CD4-positive, alpha-beta T cell (primary cell): ENCODE data around the gene ALDH1A1. TPM values are rescaled to one million over a fixed set of nuclear protein-coding genes. Genes with fewer than 3 reads are reported as not detected.

Source experiments
- ATAC-seq: fragments of 200-7000 bp; cut with Tn5 transposase; one replicate; pipeline ENCODE4 v1.10.0; 2022; ENCODE audit warnings: mild to moderate bottlenecking; ENCODE audit not compliant: poor library complexity
- CTCF ChIA-PET: fragments of 350-600 bp; sonication (Branson Sonifier 250); formaldehyde crosslinking; loops from one replicate; lab custom pipeline; 2021; ENCODE audit warnings: antibody characterized with exemption, inconsistent platforms; lab: Charles Lee
- POLR2A ChIA-PET: fragments of 350-600 bp; sonication (Branson Sonifier 250); formaldehyde crosslinking; loops from one replicate; lab custom pipeline; 2021; ENCODE audit warnings: antibody characterized with exemption, inconsistent platforms; lab: Charles Lee
- DNase-seq, 14 experiments: peaks; one replicate each; pipeline ENCODE4 v3.0.0-alpha.2; 2013 to 2020; ENCODE audit warnings: mixed read lengths in 2 of 14
- H3K27ac ChIP-seq, 2 donors: one replicate each; pipeline versions ENCODE4 v1.5.1 to v1.7.0; 2013; ENCODE audit warnings: low read length in 2 of 2, low read depth in 1 of 2, mild to moderate bottlenecking in 1 of 2
- H3K27me3 ChIP-seq, 2 experiments: 1 replicate in 1 of 2; 2 replicates in 1 of 2; pipeline versions ENCODE4 v1.6.1 to v1.7.0; 2013; ENCODE audit warnings: low read length in 2 of 2, control low read depth in 1 of 2, mild to moderate bottlenecking in 1 of 2, moderate library complexity in 1 of 2; ENCODE audit not compliant: insufficient read depth in 2 of 2, control insufficient read depth in 1 of 2
- H3K36me3 ChIP-seq: one replicate; pipeline ENCODE4 v1.6.1; 2013; ENCODE audit warnings: low read length, control low read depth; ENCODE audit not compliant: insufficient read depth
- H3K4me1 ChIP-seq: one replicate; pipeline ENCODE4 v1.6.1; 2013; ENCODE audit warnings: low read length, control low read depth; ENCODE audit not compliant: insufficient read depth
- H3K4me3 ChIP-seq: one replicate; pipeline ENCODE4 v1.5.1; 2013; ENCODE audit warnings: mild to moderate bottlenecking, low read length, moderate library complexity
- H3K9me3 ChIP-seq, 2 experiments: 1 replicate in 1 of 2; 2 replicates in 1 of 2; pipeline versions ENCODE4 v1.6.1 to v1.7.0; 2013; ENCODE audit warnings: low read length in 2 of 2, mild to moderate bottlenecking in 2 of 2, control low read depth in 1 of 2, moderate library complexity in 1 of 2; ENCODE audit not compliant: control insufficient read depth in 1 of 2, insufficient read depth in 1 of 2
- H3K27ac Mint-ChIP-seq: one replicate; pipeline ENCODE4 v1.8.0; 2020; ENCODE audit warnings: mixed read lengths
- H3K27me3 Mint-ChIP-seq: one replicate; pipeline ENCODE4 v1.8.0; 2021; ENCODE audit warnings: mixed read lengths
- H3K36me3 Mint-ChIP-seq: one replicate; pipeline ENCODE4 v1.8.0; 2021; ENCODE audit warnings: low read depth, mixed read lengths
- H3K4me1 Mint-ChIP-seq: one replicate; pipeline ENCODE4 v1.8.0; 2021; ENCODE audit warnings: low read depth, mixed read lengths
- H3K4me3 Mint-ChIP-seq: one replicate; pipeline ENCODE4 v1.8.0; 2020; ENCODE audit warnings: mild to moderate bottlenecking, mixed read lengths
- H3K9me3 Mint-ChIP-seq: one replicate; pipeline ENCODE4 v1.8.0; 2020; ENCODE audit warnings: mixed read lengths
- intact Hi-C, 2 experiments: fragments of 100-400 bp; cut with DNase I in 1 of 2; cut with micrococcal nuclease in 1 of 2; formaldehyde crosslinking; loops; one replicate each; pipeline versions ENCODE4 v1.15.1 to v1.9.0; 2023 to 2025; cut with DNase I, micrococcal nuclease
- total RNA-seq, 174 experiments: library from RNA in 2 of 174; stranded (reverse) in 2 of 174; gene quantifications; one replicate each; pipeline ENCODE4 v1.2.3 and lab custom pipeline; 2021 to 2026
- TF ChIP-seq, protein P1 (sequence below): fragments of 200-600 bp; IDR thresholded peaks from one replicate; pipeline ENCODE4 v1.8.0; 2022; ENCODE audit warnings: antibody characterized with exemption, mild to moderate bottlenecking

Gene ALDH1A1
- total RNA-seq, 2 experiments from 2014 or later = 0.39 TPM; not detected in 1

DNA sequence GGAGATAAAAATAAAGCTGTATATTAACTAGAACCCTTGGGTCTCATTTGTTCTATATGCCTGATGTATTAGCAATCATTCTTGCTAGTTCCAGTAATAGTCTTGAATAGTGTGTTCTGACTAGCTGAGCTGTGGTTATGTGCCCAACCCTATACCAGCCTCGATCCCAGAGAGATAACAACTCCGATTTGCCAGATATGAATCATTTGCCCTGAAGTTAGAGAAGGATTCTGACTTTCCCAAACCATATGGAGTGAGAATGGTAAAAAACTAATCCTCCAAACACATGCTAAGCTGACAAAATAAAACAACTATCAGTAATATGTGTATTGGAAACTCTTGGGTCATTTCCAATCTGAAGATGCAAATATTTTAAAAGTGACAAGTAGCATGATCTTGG lies 64.8 kb downstream of the ALDH1A1 start:
- ATAC-seq (no peak), DNase-seq (no peak)
- Histone ChIP-seq H3K9me3 (no peaks in the 10 kb centered on the region), H3K4me1 (no peaks in the 10 kb centered on the region), H3K4me3 (no peak overlapping the region), H3K27ac (no peak overlapping the region), H3K27me3 (no peaks in the 10 kb centered on the region), H3K36me3 (no peaks in the 10 kb centered on the region)
- TF ChIP-seq, protein P1, sequence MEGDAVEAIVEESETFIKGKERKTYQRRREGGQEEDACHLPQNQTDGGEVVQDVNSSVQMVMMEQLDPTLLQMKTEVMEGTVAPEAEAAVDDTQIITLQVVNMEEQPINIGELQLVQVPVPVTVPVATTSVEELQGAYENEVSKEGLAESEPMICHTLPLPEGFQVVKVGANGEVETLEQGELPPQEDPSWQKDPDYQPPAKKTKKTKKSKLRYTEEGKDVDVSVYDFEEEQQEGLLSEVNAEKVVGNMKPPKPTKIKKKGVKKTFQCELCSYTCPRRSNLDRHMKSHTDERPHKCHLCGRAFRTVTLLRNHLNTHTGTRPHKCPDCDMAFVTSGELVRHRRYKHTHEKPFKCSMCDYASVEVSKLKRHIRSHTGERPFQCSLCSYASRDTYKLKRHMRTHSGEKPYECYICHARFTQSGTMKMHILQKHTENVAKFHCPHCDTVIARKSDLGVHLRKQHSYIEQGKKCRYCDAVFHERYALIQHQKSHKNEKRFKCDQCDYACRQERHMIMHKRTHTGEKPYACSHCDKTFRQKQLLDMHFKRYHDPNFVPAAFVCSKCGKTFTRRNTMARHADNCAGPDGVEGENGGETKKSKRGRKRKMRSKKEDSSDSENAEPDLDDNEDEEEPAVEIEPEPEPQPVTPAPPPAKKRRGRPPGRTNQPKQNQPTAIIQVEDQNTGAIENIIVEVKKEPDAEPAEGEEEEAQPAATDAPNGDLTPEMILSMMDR = no peak
- intact Hi-C loops = no loop called here
- H3K27ac Mint-ChIP-seq = no peak overlapping the region
- H3K36me3 Mint-ChIP-seq = no peaks in the 10 kb centered on the region
- H3K4me1 Mint-ChIP-seq = no peaks in the 10 kb centered on the region
- no peak overlapping the region for H3K4me3 Mint-ChIP-seq
- H3K9me3 Mint-ChIP-seq = peaks cover 3% of the 10 kb centered on the region
- ChIA-PET POLR2A (no interaction called here), CTCF (no interaction called here)
- H3K27me3 Mint-ChIP-seq = peaks cover 12% of the 10 kb centered on the region

DNA sequence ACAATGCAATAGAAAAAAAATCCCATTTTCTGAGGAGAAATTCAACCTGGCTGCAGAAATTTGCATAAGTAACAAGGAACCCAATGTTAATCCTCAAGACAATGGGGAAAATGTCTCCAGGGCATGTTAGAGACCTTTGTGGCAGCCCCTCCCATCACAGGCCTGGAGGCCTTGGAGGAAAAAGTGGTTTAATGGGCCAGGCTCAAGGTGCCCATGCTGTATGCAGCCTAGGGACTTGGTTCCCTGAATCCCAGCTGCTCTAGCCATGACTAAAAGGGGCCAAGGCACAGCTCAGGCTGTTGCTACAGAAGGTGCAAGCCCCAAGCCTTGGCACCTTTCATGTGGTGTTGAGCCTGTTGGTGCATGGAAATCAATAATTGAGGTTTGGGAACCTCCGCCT lies 66.5 kb downstream of the ALDH1A1 start:
- Histone ChIP-seq H3K9me3 (no peaks in the 10 kb centered on the region), H3K4me3 (no peak overlapping the region), H3K36me3 (no peaks in the 10 kb centered on the region), H3K4me1 (no peaks in the 10 kb centered on the region), H3K27me3 (no peaks in the 10 kb centered on the region), H3K27ac (no peak overlapping the region)
- no peaks in the 10 kb centered on the region for H3K4me1 Mint-ChIP-seq
- H3K27me3 Mint-ChIP-seq = peaks cover 12% of the 10 kb centered on the region
- CTCF ChIA-PET = no interaction called here
- ATAC-seq (no peak), DNase-seq (no peak)
- H3K27ac Mint-ChIP-seq = no peak overlapping the region
- H3K36me3 Mint-ChIP-seq = no peaks in the 10 kb centered on the region
- TF ChIP-seq, protein P1 = no peak
- POLR2A ChIA-PET = no interaction called here
- no peak overlapping the region for H3K4me3 Mint-ChIP-seq
- peaks cover 3% of the 10 kb centered on the region for H3K9me3 Mint-ChIP-seq
- intact Hi-C loops = no loop called here

DNA sequence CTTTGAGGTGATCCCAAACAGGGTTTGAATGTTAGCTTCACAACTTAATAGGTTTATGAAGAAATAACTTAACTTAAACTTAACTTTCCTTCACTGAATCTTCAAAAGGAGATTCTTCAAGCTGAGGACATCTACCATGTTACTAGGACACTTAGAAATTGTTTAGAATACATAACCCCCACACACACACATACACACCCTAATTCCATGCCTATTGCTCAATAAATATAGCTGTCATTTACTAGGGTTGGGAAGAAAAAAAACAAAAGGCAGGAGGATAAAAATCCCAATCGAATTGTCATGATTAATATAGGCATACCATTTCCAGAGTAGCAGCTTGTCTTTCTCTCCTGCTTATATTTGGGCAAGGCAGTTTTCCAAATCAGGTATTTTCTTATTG lies 68.3 kb downstream of the ALDH1A1 start:
- Mint-ChIP-seq H3K27ac (no peak overlapping the region), H3K36me3 (no peaks in the 10 kb centered on the region), H3K27me3 (peaks cover 7% of the 10 kb centered on the region), H3K9me3 (peaks cover 3% of the 10 kb centered on the region), H3K4me1 (no peaks in the 10 kb centered on the region), H3K4me3 (no peak overlapping the region)
- intact Hi-C loops = no loop called here
- TF ChIP-seq, protein P1 = no peak
- ChIA-PET POLR2A (no interaction called here), CTCF (no interaction called here)
- Histone ChIP-seq H3K36me3 (no peaks in the 10 kb centered on the region), H3K4me3 (no peak overlapping the region), H3K4me1 (no peaks in the 10 kb centered on the region), H3K27ac (no peak overlapping the region), H3K9me3 (no peaks in the 10 kb centered on the region), H3K27me3 (no peaks in the 10 kb centered on the region)
- ATAC-seq = no peak
- DNase-seq = no peak
